GM21515 (cell line): ENCODE measurements around the gene CD38.

Experiments used
- ATAC-seq: cut with Tn5 transposase; IDR thresholded peaks from one replicate; pipeline ENCODE4 v1.9.1; 2021; ENCODE audit not compliant: unreplicated experiment

CD38 gene

GRCh38 chr4:15894921-15895916 lies 117.1 kb downstream of the CD38 start:
- no peak for ATAC-seq

DNA sequence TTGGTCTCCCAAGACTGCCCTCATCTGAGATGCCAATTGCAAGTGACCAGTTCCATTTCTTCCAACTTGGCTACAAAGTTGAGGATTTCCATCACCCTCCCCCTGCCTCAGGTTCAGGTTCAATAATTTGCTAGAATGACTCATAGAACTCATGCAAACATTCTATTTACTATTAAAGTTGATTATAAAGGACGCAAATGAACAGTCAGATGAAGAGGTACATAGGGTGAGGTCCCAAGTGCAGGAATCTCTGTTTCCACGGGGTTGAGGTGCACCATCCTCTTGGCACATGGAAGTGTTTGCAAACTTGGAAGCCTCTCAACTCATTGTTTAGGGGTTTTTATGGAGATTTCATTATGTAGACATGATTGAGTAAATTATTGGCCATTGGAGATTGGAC lies 119.4 kb downstream of the CD38 start:
- ATAC-seq = no peak

DNA sequence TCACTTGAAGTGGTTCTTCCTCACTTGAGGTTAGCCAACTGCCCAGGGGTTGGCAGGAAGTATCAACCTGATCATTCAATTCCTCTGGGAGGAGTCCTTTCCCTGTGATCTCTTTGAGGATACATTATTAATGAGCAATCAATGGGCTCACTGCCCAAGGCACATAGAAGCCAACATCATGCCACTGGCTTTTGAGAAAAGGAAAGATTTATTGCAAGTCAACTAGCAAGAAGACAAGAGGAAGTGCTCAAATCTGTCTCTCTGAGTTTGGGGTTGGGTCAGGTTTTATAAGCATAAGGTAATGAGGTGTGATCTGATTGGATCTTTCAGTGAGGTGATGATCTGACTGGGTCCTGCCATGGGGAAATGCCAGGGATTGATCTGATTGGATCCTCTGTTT lies 120.8 kb downstream of the CD38 start:
- ATAC-seq = no peak

GRCh38 chr4:15899511-15899910 lies 121.4 kb downstream of the CD38 start:
- ATAC-seq = no peak

- no peak for ATAC-seq
Measured at GRCh38 chr4:15901007-15901406, 122.9 kb downstream of the CD38 start.

DNA sequence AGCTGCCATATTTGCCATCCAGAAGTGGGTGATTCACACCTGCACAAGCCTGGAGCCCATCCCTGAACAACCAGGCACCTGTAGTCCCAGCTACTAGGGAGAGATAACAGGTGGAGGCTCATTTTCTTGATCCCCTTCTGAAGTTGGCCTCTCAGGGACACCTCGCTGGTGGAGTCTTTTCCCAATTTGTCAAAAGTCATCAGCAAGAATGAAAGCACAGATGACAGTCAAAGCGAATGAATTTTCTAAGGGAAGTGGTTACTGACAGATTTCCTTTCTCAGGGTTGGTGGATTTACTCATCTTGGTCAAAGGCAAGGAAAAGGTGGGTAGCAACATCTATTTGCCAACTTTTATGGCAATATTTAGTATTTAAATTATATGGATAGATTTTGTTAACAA lies 123.9 kb downstream of the CD38 start:
- no peak for ATAC-seq

DNA sequence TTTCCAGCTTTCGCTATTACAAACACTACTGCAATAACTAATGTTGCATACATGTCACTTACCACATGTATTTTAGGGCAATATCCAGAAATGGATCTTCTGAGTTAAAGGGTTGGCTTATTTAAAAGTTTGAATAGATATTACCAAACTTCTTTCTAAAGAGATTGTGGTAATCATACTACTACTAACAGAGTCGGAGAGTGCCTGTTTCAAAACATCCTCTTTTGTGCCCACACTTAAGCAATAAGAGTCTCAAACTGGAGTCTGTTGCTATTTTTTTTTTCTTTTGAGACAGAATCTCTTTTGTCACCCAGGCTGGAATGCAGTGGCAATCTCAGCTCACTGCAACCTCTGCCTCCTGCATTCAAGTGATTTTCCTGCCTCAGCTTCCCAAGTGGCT lies 124.6 kb downstream of the CD38 start:
- no peak for ATAC-seq
